Activated naive CD8-positive, alpha-beta T cell (primary cell): ENCODE data around the gene CALHM1.

Experiments
- H3K27ac Mint-ChIP-seq: one replicate; pipeline ENCODE4 v1.8.0; 2021; ENCODE audit warnings: mixed read lengths
- H3K27me3 Mint-ChIP-seq: one replicate; pipeline ENCODE4 v1.8.0; 2021; ENCODE audit warnings: mixed read lengths
- H3K36me3 Mint-ChIP-seq: one replicate; pipeline ENCODE4 v1.8.0; 2021; ENCODE audit warnings: mixed read lengths
- H3K4me1 Mint-ChIP-seq: one replicate; pipeline ENCODE4 v1.8.0; 2021; ENCODE audit warnings: low read depth, mixed read lengths
- H3K4me3 Mint-ChIP-seq: one replicate; pipeline ENCODE4 v1.8.0; 2021; ENCODE audit warnings: mild to moderate bottlenecking, mixed read lengths
- H3K9me3 Mint-ChIP-seq: one replicate; pipeline ENCODE4 v1.8.0; 2021; ENCODE audit warnings: low read depth, mixed read lengths

CALHM1 gene

DNA sequence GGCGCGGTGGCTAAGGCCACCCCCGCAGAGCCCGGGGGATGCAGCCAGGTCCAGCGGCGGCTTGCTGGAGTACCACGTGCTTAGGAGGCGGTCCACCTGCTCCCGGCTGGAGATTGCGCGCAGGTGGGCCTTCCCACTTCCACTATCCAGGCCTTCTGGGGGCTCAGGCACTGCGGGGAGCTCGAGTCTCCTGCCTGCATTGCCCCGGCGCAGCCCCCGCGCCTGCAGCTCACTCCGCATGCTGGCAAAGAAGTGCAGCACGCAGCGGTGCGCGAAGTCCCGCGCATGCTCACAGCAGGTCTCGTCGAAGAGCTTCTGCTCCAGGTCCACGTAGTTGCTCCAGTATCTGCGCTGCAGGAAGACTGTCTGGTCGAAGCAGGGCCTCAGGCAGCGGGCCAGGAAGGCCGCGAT is 14.6 kb upstream of the CALHM1 start:
- Mint-ChIP-seq H3K27me3 (no peaks in the 10 kb centered on the region), H3K27ac (no peak overlapping the region), H3K9me3 (no peaks in the 10 kb centered on the region), H3K36me3 (no peaks in the 10 kb centered on the region), H3K4me3 (no peak overlapping the region), H3K4me1 (peaks cover 32% of the 10 kb centered on the region)

DNA sequence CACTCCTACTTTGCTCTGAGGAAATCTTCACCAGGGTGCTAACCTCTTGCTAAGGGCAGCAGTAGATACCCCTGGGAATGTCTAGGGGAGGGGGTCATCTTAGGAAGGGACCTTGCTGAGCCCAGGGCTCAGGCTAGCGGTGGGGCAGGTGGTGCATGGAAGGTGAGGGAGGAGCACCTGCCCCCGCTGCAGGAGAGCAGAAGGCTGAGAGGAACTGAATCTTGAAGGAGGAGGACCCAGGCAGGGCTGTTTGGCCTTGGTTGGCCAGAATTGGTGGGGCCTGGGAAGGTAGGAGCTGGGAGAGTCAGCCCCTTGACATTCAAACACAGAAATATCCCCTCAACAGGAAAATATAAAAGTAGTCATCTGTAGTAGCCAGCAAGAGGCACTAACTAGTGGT is 13.3 kb upstream of the CALHM1 start:
- H3K9me3 Mint-ChIP-seq: no peaks in the 10 kb centered on the region
- H3K36me3 Mint-ChIP-seq: no peaks in the 10 kb centered on the region
- H3K4me3 Mint-ChIP-seq: no peak overlapping the region
- H3K27me3 Mint-ChIP-seq: no peaks in the 10 kb centered on the region
- H3K27ac Mint-ChIP-seq: peak overlapping the region; percentile 34
- H3K4me1 Mint-ChIP-seq: peaks cover 38% of the 10 kb centered on the region

DNA sequence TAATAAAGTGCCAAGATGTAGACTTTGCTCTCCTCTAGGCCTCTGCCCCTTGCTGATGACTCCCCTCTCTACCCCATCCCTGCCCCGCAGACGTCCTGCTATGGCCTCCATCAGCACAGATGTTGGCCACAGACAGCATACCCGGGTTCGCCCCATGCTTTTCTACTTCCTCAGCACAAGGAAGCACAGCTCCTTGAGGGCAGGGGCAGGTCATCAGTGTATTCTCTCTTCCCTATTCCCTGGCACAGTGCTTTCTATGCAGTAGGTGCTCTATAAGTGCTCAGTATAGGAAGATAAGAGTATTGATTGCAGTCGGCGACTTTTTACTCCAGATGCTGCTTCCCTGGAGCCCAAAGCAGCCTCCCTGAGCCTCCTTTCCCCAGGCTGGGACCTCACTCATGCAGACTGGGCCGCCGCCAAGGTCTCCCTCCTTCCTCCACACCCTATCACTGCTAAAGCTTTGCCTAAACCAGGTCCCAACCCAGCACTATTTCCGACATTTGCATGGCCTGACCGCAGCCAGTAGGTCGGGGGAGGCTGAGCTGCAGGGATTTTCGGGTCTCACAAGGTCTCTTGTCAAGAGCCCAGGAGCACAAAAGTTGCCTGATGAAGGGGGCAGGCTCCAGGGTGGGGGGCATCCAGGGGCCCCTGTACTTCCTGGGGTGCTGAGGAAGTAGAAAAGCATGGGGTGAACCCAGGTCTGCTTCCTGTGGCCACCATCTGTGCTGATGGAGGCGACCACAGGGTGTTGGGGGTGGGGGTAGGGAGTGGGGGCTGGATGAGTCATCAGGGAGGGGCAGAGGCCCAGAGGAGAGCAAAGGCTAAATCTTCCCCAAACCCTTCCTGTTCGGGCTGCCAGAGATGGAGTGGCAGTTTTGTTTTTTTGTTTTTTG is 12.3 kb upstream of the CALHM1 start:
- Mint-ChIP-seq H3K27me3 (no peaks in the 10 kb centered on the region), H3K4me1 (peaks cover 38% of the 10 kb centered on the region)

DNA sequence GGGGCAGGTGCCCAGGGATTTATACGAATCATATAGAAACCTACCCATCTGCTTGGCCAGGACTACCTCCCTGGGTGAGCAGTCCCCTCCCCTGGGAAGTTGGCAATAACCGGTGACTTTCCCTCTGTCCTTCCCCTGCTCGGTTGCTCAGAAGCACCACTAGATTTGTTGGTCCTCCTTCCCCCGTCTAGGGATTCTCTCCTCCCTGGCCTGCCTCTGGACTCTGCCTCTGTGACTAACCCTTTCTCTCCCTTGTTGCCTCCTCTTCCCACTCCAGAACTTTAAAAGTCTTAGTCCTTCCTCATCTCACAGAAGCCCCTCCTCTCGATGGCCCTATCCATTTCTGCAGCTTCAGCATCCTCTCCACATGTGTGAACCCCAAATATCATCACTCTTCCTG is 10.5 kb upstream of the CALHM1 start:
- no peaks in the 10 kb centered on the region for H3K9me3 Mint-ChIP-seq
- H3K36me3 Mint-ChIP-seq: no peaks in the 10 kb centered on the region
- H3K4me1 Mint-ChIP-seq: peaks cover 38% of the 10 kb centered on the region
- no peaks in the 10 kb centered on the region for H3K27me3 Mint-ChIP-seq
- H3K4me3 Mint-ChIP-seq: no peak overlapping the region
- no peak overlapping the region for H3K27ac Mint-ChIP-seq

More for the DNA sequence above, 12.3 kb upstream of the CALHM1 start:
- no peaks in the 10 kb centered on the region for H3K9me3 Mint-ChIP-seq
- no peaks in the 10 kb centered on the region for H3K36me3 Mint-ChIP-seq
- peak overlapping the region; percentile 46 for H3K4me3 Mint-ChIP-seq
- peak overlapping the region; percentile 87 for H3K27ac Mint-ChIP-seq

DNA sequence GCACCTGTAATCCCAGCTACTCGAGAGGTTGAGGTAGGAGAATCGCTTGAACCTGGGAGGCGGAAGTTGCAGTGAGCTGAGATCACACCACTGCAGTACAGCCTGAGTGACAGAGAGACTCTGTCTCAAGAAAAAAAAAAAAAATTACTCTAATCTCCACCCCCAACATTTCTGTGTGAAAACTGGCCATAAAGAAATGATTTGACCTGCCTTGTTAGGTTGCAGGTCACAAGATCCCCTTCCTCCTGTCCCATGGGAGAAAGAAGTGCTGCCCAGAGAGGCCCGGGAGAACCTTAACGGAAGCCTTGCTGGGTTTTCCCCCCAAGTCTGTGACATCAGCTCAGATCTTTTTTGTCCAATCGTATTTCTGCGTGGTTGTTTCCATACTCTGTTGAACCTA is 8.7 kb upstream of the CALHM1 start:
- Mint-ChIP-seq H3K4me3 (no peak overlapping the region), H3K27ac (no peak overlapping the region), H3K36me3 (no peaks in the 10 kb centered on the region), H3K4me1 (peaks cover 35% of the 10 kb centered on the region), H3K9me3 (no peaks in the 10 kb centered on the region), H3K27me3 (no peaks in the 10 kb centered on the region)

DNA sequence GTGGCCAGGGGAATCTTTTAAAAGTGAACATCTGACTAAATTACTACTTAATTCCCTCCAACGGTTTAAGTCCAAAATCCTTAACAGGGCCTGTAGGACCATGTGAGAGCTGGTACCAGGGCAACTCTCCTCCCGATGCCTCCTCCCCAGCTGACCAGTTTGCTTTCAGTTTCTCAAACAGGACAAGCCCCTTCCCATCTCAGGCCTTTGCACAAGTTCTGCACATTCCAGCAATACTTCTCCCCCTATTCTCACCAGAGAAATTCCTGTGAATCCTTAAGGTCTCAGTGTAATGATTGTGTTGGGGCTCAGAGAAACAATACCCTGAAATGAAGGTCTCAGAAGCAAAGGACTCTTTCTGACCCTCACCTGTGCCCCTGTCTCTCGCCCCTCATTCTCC is 8.0 kb upstream of the CALHM1 start:
- H3K27me3 Mint-ChIP-seq: no peaks in the 10 kb centered on the region
- H3K4me1 Mint-ChIP-seq: peaks cover 29% of the 10 kb centered on the region
- H3K27ac Mint-ChIP-seq: no peak overlapping the region
- H3K4me3 Mint-ChIP-seq: no peak overlapping the region
- no peaks in the 10 kb centered on the region for H3K9me3 Mint-ChIP-seq
- H3K36me3 Mint-ChIP-seq: no peaks in the 10 kb centered on the region

DNA sequence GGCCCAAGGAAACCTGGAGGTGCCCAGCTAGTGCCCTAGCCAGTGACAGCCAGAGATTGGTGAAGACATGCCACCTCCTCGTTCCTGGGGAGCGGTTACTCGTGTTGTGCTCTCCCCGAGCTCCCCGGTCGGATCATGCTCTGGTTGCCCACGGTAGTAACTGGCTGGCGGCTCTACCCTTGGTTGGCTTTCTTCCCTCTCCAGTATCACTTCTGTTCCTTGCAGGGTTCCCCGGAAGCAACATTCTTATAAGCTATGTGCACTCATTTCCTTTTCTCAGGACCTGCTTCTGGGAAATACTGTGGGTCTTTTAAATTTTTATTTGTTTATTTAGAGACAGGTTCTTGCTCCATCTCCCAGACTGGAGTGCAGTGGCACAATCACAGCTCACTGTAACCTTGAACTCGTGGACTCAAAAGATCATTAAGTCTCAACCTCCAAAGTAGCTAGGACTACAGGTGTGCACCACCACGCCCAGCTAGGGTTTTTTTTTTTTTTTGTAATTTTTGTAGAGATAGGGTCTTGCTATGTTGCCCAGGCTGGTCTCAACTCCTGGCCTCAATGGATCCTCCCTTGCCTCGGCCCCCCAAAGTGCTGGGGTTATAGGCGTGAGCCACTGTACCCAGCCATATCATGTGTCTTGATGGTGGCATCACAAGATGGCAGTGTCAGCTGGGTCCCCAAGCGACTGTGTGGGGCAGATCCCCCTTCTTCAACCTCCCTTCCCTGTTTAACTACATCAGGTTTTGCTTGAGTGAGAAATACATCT is 6.9 kb upstream of the CALHM1 start:
- no peaks in the 10 kb centered on the region for H3K27me3 Mint-ChIP-seq
- H3K4me1 Mint-ChIP-seq: peaks cover 18% of the 10 kb centered on the region
- H3K4me3 Mint-ChIP-seq: no peak overlapping the region
- H3K27ac Mint-ChIP-seq: no peak overlapping the region
- no peaks in the 10 kb centered on the region for H3K9me3 Mint-ChIP-seq
- no peaks in the 10 kb centered on the region for H3K36me3 Mint-ChIP-seq

DNA sequence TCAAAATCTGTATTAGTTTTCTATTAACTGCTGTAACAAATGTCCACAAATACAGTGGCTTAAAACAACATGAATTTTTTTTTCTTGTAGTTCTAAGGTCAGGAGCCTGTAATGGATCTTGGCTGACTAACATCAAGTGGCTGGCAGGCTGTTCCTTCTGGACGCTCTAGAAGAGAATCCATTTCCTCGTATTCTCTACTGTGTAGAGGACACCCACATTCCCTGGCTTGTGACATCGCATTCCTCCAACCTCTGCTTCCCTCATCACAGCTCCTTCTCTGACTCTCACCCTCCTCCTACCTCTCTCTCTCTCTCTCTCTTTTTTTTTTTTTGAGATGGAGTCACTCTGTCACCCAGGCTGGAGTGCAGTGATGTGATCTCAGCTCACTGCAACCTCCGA is 4.8 kb upstream of the CALHM1 start:
- Mint-ChIP-seq H3K27me3 (no peaks in the 10 kb centered on the region), H3K4me3 (no peak overlapping the region), H3K9me3 (no peaks in the 10 kb centered on the region), H3K36me3 (no peaks in the 10 kb centered on the region), H3K27ac (no peak overlapping the region), H3K4me1 (peaks cover 10% of the 10 kb centered on the region)

DNA sequence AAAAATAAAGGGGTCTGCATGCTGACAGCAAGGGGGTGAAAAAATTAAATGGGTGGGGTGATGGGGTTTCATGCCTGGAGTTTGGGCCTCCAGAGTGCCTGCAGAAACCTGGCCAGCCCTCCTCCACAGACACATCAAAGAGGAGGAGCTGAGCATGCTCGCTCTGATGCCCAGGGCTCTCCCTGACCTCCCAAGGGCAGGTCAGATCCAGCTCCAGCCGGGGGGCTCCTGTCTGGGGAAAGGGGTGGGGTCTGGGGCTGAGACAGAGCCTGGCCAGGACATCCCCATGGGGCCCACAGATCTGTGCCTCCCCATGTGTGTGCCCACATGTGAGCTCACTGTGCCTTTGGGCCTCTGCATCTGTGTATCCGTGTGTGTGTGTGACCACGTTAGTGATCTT is 915 bp upstream of the CALHM1 start:
- H3K27me3 Mint-ChIP-seq: no peaks in the 10 kb centered on the region
- no peaks in the 10 kb centered on the region for H3K36me3 Mint-ChIP-seq
- peaks cover 4% of the 10 kb centered on the region for H3K4me1 Mint-ChIP-seq
- H3K4me3 Mint-ChIP-seq: no peak overlapping the region
- H3K9me3 Mint-ChIP-seq: no peaks in the 10 kb centered on the region
- H3K27ac Mint-ChIP-seq: no peak overlapping the region

DNA sequence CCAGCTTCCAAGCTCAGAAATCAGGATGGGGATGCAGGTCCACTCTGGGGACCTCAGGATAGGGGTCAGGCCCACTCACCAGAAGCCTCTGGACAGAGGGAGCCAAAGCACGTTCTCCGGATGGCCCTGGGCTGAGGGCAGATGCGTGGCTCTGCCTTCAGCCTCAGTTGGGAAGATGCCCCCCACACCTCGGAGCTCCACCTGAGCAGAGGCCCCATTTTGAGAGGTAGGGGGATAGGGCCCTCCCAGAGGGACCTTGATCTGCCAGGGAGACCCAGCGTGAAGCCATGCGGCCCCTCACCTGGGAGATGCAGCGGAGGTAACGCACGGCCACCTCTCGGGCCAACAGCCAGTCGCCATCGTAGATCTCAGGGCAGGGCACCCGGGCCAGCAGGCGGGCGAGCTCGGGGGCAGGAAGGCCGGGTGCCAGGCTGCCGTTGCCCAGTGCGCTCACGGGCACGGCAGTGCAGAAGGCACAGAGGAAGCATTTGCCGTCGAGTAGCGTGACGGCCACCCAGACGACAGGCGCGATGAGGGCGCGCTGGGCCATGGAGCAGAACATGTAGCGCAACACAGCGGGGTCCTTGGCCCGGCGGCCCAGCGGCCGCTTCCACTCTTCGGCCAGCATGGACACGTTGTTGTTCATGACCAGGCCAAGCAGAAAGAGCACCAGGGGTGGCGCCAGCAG is 660 bp downstream of the CALHM1 start:
- peaks cover 9% of the 10 kb centered on the region for H3K4me1 Mint-ChIP-seq
- H3K27me3 Mint-ChIP-seq: no peaks in the 10 kb centered on the region
- H3K36me3 Mint-ChIP-seq: no peaks in the 10 kb centered on the region
- H3K9me3 Mint-ChIP-seq: no peaks in the 10 kb centered on the region
- no peak overlapping the region for H3K27ac Mint-ChIP-seq
- no peak overlapping the region for H3K4me3 Mint-ChIP-seq

DNA sequence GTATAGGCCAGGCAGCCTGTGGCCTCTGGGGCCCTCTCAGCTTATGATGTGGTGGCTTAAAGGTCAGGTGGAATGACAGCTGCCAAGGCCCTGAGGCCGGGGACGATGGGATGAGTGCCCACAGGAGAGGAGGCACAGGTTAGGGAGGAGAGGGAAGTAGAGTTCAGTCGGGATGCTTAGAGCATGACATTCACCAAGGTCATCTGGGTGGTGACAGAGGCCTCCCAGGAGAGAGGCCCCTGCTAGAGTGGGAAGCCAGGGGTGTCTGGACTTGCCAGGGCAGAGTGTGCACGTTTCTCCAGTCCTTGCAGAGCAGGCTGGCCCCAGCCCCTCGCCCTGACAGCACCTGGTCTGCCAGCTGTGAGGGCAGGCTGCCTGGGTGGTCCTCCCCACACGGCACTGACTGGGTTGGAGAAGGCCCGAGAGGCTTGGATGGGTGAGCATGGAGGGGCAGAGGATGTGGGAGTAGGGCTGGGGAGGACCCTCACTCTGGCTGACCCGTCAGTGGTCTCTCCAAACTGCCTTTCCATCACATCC is 1.5 kb downstream of the CALHM1 start:
- Mint-ChIP-seq H3K27me3 (no peaks in the 10 kb centered on the region), H3K4me1 (peaks cover 12% of the 10 kb centered on the region), H3K9me3 (no peaks in the 10 kb centered on the region), H3K4me3 (no peak overlapping the region), H3K36me3 (no peaks in the 10 kb centered on the region), H3K27ac (no peak overlapping the region)

DNA sequence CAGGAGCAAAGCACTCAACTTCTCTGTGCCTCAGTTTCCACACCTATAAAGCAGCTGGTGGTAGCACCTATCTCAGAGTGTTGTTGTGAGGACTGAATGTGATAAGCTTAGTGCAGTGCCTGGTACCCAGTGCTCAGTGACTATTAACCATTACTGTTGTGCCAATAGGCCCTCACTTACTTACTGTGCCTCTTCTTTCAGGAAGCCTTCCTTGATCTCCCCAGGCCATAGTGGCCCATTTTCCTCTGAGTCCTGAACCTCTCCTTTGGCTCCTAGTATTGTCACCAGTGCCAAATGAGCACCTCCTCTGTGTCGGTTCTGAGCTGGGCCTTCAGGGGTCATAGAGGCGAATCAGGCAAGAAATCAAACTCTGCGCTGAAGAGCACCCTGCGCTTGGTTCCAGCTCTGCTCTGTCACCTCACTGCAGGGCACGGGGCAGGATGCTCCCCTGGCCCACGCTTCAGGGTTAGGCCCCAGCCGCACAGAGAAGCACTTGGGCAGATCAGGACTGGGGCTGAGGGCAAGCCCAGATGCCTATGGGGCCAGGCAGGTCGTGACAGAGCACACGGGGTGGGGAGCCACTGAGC is 2.5 kb downstream of the CALHM1 start:
- Mint-ChIP-seq H3K27ac (no peak overlapping the region), H3K4me1 (peaks cover 15% of the 10 kb centered on the region)

DNA sequence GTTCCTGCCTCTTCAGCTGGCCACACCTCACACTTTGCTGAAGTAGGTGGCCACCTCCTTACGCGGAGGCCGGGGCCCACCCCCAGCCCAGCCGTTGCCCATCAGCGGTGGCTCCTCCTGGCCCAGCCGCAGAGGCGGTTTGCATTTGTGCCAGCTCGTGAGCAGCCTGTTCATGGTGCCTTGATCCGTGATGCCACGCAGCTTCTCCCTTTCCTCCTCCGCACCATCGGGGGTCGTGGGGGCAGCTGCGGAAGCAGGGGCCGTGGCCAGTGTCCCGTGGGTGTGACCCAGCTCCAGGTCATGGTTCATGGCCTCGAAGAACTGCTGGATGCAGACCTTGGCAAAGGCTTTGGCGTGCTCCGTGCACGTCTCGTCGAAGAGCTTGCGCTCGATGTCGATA is 3.5 kb downstream of the CALHM1 start:
- Mint-ChIP-seq H3K27me3 (no peaks in the 10 kb centered on the region), H3K4me1 (peaks cover 24% of the 10 kb centered on the region), H3K27ac (no peak overlapping the region), H3K4me3 (no peak overlapping the region), H3K9me3 (no peaks in the 10 kb centered on the region), H3K36me3 (no peaks in the 10 kb centered on the region)

More for the DNA sequence above, 2.5 kb downstream of the CALHM1 start:
- H3K9me3 Mint-ChIP-seq: no peaks in the 10 kb centered on the region
- no peak overlapping the region for H3K4me3 Mint-ChIP-seq
- no peaks in the 10 kb centered on the region for H3K36me3 Mint-ChIP-seq
- H3K27me3 Mint-ChIP-seq: no peaks in the 10 kb centered on the region

DNA sequence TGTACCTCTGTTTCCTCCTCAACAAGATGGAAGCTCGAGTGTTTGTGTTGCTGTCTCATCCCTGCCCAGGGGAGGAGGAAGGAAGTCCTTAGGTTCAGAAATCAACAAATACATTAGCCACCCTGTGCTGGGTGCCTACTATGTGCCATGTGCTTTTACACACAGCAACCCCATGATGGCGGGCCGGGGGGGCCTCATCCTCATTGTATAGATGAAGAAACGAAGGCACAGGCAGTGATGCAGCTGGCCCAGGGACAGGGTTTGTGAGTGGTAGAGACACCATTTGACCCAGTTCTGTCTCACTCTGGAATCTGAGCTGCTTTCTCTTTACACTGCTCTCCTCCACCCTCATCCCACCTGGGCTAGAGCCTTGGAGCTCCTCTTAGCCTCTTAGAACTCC is 4.7 kb downstream of the CALHM1 start:
- Mint-ChIP-seq H3K27ac (no peak overlapping the region), H3K9me3 (no peaks in the 10 kb centered on the region), H3K4me1 (peaks cover 30% of the 10 kb centered on the region), H3K27me3 (no peaks in the 10 kb centered on the region), H3K36me3 (no peaks in the 10 kb centered on the region), H3K4me3 (no peak overlapping the region)
